Neural cell (in vitro differentiated cells): ENCODE measurements around the gene KAT8. TPM values are rescaled to one million over a fixed set of nuclear protein-coding genes. Genes with fewer than 3 reads are reported as not detected.

ENCODE experiments used
- H2AFZ ChIP-seq: fragments of 200-600, 300-800 bp; sonication (generic), shearing (Covaris generic); 2 replicates; pipeline ENCODE4 v1.6.0; 2014; ENCODE audit warnings: low read depth, mild to moderate bottlenecking, antibody characterized with exemption, low read length, moderate library complexity
- H3F3A ChIP-seq: fragments of 200-600 bp; shearing (Covaris generic); 2 replicates; pipeline ENCODE4 v1.6.1; 2016; ENCODE audit warnings: mild to moderate bottlenecking, moderate library complexity, mixed read lengths, antibody characterized with exemption, low read length; ENCODE audit not compliant: insufficient read depth, poor library complexity, severe bottlenecking
- H3K27ac ChIP-seq: fragments of 200-600, 300-800 bp; sonication (generic), shearing (Covaris generic); 2 replicates; pipeline ENCODE4 v1.5.1; 2014; ENCODE audit warnings: mild to moderate bottlenecking, low read length, moderate library complexity
- H3K27me3 ChIP-seq: fragments of 300-800, 200-600 bp; sonication (generic), shearing (Covaris generic); 2 replicates; pipeline ENCODE4 v1.6.0; 2014; ENCODE audit warnings: mild to moderate bottlenecking, low read depth, low read length, moderate library complexity; ENCODE audit not compliant: insufficient read depth
- H3K36me3 ChIP-seq: fragments of 300-800, 200-600 bp; sonication (generic), shearing (Covaris generic); 2 replicates; pipeline ENCODE4 v1.5.1; 2014; ENCODE audit warnings: mild to moderate bottlenecking, antibody characterized with exemption, low read length, moderate library complexity; ENCODE audit not compliant: insufficient read depth
- H3K4me2 ChIP-seq: fragments of 300-800, 200-600 bp; sonication (generic), shearing (Covaris generic); 2 replicates; pipeline ENCODE4 v1.6.0; 2014; ENCODE audit warnings: mild to moderate bottlenecking, low read length
- H3K4me3 ChIP-seq: fragments of 300-800, 200-600 bp; sonication (generic), shearing (Covaris generic); 2 replicates; pipeline ENCODE4 v1.5.1; 2014; ENCODE audit warnings: mild to moderate bottlenecking, low read length, moderate library complexity
- H3K79me2 ChIP-seq: fragments of 200-600 bp; shearing (Covaris generic); replicated peaks from 2 replicates; pipeline ENCODE4 v1.6.0; 2014; ENCODE audit warnings: mild to moderate bottlenecking, low read length, moderate library complexity; ENCODE audit not compliant: insufficient read depth
- H3K9ac ChIP-seq: fragments of 300-800, 200-600 bp; sonication (generic), shearing (Covaris generic); 2 replicates; pipeline ENCODE4 v1.6.1; 2016; ENCODE audit warnings: mild to moderate bottlenecking, low read length, mixed read lengths
- H3K9me2 ChIP-seq: fragments of 200-600 bp; shearing (Covaris generic); 2 replicates; pipeline ENCODE4 v1.6.1; 2016; ENCODE audit warnings: mild to moderate bottlenecking, low read length, mixed read lengths; ENCODE audit not compliant: insufficient read depth
- H3K9me3 ChIP-seq: fragments of 200-600, 300-800 bp; sonication (generic), shearing (Covaris generic); 2 replicates; pipeline ENCODE4 v1.6.1; 2016; ENCODE audit warnings: mild to moderate bottlenecking, mixed run types, low read length, moderate library complexity, mixed read lengths
- H4K20me1 ChIP-seq: fragments of 200-600 bp; shearing (Covaris generic); 2 replicates; pipeline ENCODE4 v1.6.1; 2016; ENCODE audit warnings: mild to moderate bottlenecking, mixed run types; ENCODE audit not compliant: insufficient read depth
- CTCF ChIP-seq: fragments of 450-650 bp; IDR thresholded peaks from 2 replicates; pipeline ENCODE4 v1.5.1; 2014; ENCODE audit warnings: antibody characterized with exemption, mild to moderate bottlenecking, moderate library complexity; ENCODE audit not compliant: poor library complexity, severe bottlenecking
- EP300 ChIP-seq: fragments of 450-650 bp; conservative IDR thresholded peaks from 2 replicates; pipeline ENCODE4 v1.6.1; 2014; ENCODE audit warnings: antibody characterized with exemption, mild to moderate bottlenecking, moderate library complexity; ENCODE audit not compliant: poor library complexity, severe bottlenecking
- EZH2 ChIP-seq: fragments of 200-600, 300-800 bp; shearing (Covaris generic), sonication (generic); IDR thresholded peaks from 2 replicates; pipeline ENCODE4 v1.6.1; 2014; ENCODE audit warnings: antibody characterized with exemption, low read length, borderline replicate concordance, mild to moderate bottlenecking; ENCODE audit not compliant: insufficient read depth, poor library complexity, severe bottlenecking
- MXI1 ChIP-seq: fragments of 450-650 bp; conservative IDR thresholded peaks from 2 replicates; pipeline ENCODE4 v1.6.1; 2014; ENCODE audit warnings: antibody characterized with exemption, mild to moderate bottlenecking; ENCODE audit not compliant: poor library complexity, severe bottlenecking
- POLR2AphosphoS5 ChIP-seq: IDR thresholded peaks from 2 replicates; pipeline ENCODE4 v1.6.1; 2012
- RAD21 ChIP-seq: fragments of 450-650 bp; conservative IDR thresholded peaks from 2 replicates; pipeline ENCODE4 v1.6.1; 2014; ENCODE audit warnings: antibody characterized with exemption, mild to moderate bottlenecking, moderate library complexity
- REST ChIP-seq: IDR thresholded peaks from 2 replicates; pipeline ENCODE4 v1.6.1; 2012; ENCODE audit warnings: borderline replicate concordance
- SMC3 ChIP-seq: fragments of 450-650 bp; conservative IDR thresholded peaks from 2 replicates; pipeline ENCODE4 v1.6.1; 2014; ENCODE audit warnings: antibody characterized with exemption, mild to moderate bottlenecking, moderate library complexity; ENCODE audit not compliant: poor library complexity
- TAF1 ChIP-seq: IDR thresholded peaks from 2 replicates; pipeline ENCODE4 v1.6.1; 2012; ENCODE audit warnings: low read depth
- polyA plus RNA-seq: library from polyadenylated mRNA; depleted of rRNA; stranded (reverse); fragments of >200 nt; gene quantifications from 2 replicates; pipeline ENCODE4 v1.2.3, GENCODE V29; 2014

Gene KAT8
- polyA plus RNA-seq, 1 donor from 2014 or later: 98.0 TPM

- Histone ChIP-seq H3K36me3 (peaks cover 11% of the 10 kb centered on the region), H2AFZ (no peak overlapping the region), H3K27ac (no peak overlapping the region), H3K9me2 (no peaks in the 10 kb centered on the region), H3K9me3 (no peaks in the 10 kb centered on the region), H3K27me3 (no peaks in the 10 kb centered on the region), H3F3A (no peaks in the 10 kb centered on the region), H3K79me2 (no peaks in the 10 kb centered on the region), H3K9ac (no peak overlapping the region), H4K20me1 (no peaks in the 10 kb centered on the region), H3K4me3 (no peak overlapping the region), H3K4me2 (no peak overlapping the region)
- TF ChIP-seq TAF1 (no peak), EP300 (no peak), POLR2AphosphoS5 (no peak), CTCF (no peak), SMC3 (no peak), EZH2 (no peak), MXI1 (no peak), RAD21 (no peak), REST (no peak)
Observed at GRCh38 chr16:31083556-31083955, 33.9 kb upstream of the KAT8 start.

GRCh38 chr16:31083981-31084380 is 33.5 kb upstream of the KAT8 start:
- Histone ChIP-seq H3K9me2 (no peaks in the 10 kb centered on the region), H3K4me3 (no peak overlapping the region), H3K79me2 (no peaks in the 10 kb centered on the region), H3K27me3 (no peaks in the 10 kb centered on the region), H2AFZ (no peak overlapping the region), H4K20me1 (no peaks in the 10 kb centered on the region), H3K9me3 (no peaks in the 10 kb centered on the region), H3K27ac (no peak overlapping the region), H3K36me3 (peaks cover 7% of the 10 kb centered on the region), H3F3A (no peaks in the 10 kb centered on the region), H3K4me2 (no peak overlapping the region), H3K9ac (no peak overlapping the region)
- TF ChIP-seq EZH2: no peak
- no peak for TF ChIP-seq TAF1
- no peak for TF ChIP-seq RAD21
- TF ChIP-seq CTCF: no peak
- no peak for TF ChIP-seq POLR2AphosphoS5
- TF ChIP-seq REST: no peak
- TF ChIP-seq SMC3: no peak
- TF ChIP-seq MXI1: no peak
- no peak for TF ChIP-seq EP300
